Activated CD4-positive, CD25-positive, alpha-beta regulatory T cell treated with anti-CD3 and anti-CD28 coated beads, Interleukin-2, amount 50 U/mL, for 24 hours (primary cell): ENCODE measurements around the gene GMIP.
"Not testable (repeated sequence)": the region's sequence is repeated elsewhere in the genome, so short reads cannot be mapped to it uniquely, and the experiment has no call there.

Source experiments
- ATAC-seq, 2 donors: fragments of 150-1000 bp; cut with Tn5 transposase; one replicate each; pipeline ENCODE4 v1.10.0; 2021; ENCODE audit warnings: mild to moderate bottlenecking in 1 of 2, moderate library complexity in 1 of 2

Gene GMIP, protein sequence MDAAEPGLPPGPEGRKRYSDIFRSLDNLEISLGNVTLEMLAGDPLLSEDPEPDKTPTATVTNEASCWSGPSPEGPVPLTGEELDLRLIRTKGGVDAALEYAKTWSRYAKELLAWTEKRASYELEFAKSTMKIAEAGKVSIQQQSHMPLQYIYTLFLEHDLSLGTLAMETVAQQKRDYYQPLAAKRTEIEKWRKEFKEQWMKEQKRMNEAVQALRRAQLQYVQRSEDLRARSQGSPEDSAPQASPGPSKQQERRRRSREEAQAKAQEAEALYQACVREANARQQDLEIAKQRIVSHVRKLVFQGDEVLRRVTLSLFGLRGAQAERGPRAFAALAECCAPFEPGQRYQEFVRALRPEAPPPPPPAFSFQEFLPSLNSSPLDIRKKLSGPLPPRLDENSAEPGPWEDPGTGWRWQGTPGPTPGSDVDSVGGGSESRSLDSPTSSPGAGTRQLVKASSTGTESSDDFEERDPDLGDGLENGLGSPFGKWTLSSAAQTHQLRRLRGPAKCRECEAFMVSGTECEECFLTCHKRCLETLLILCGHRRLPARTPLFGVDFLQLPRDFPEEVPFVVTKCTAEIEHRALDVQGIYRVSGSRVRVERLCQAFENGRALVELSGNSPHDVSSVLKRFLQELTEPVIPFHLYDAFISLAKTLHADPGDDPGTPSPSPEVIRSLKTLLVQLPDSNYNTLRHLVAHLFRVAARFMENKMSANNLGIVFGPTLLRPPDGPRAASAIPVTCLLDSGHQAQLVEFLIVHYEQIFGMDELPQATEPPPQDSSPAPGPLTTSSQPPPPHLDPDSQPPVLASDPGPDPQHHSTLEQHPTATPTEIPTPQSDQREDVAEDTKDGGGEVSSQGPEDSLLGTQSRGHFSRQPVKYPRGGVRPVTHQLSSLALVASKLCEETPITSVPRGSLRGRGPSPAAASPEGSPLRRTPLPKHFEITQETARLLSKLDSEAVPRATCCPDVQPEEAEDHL

DNA sequence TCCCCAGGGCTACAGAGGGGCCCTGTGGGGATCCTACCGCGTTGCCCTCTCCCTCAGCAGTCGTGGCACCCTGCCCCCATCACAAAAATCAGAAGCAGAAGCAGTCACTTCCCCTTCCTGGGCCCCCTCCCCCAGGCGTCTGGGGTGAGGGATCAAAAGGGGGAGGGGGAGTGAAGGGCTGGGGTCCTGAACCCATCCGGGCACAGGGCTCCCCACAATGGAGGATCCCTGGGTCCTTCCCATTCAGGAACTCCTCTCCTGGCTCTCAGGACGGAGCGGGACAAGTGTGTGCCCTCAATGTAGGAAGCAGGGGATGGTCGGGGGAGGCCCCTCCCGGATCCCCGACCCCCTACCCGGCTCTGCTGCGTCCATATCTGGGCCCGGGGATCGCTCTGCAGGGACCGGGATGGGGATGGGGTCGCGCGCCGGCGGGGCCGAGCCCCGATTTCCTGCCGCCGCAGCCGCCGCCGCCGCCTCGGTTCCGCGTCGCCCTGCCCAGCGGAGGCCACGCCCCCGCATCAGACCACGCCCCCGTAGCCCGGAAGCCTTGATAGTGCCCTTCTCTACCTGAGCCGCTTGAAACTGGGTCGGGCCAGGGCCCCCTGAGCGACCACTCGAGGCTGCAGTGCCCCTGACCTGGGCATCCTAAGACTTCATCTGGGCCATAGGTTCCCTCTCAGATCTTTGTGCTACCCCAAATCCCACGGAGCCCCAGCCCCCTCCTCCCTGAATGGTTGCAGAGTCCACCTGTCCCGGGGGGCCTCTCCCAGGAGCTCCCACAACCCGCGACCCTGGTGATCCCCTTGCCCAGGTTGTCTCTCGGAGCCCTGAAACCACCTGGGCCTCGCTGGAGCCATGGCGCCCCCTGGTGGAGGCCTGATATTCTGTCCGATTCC, at the start of gene GMIP:
GMIP (minus strand) TSS at position 500 of the 896 bp plus-strand sequence; CDS start at position 372, 128 bp downstream.
- ATAC-seq: peak; percentile 88 to 89

DNA sequence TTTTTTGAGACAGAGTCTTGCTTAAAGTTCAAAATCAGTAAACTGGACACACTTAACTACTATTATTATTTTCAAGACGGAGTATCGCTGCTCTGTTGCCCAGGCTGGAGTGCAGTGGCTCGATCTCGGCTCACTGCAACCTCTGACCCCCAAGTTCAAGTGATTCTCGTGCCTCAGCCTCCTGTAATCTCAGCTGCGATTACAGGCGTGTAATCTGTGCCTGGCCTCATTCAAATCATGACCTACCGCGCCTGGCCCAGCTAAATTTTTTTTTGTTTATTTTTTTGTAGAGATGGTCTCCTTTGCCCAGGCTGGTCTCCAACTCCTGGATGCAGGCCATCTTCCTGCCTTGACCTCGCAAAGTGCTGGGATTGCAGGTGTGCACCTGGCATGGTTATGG, 48.2 kb upstream of the GMIP start:
- ATAC-seq: no peak

DNA sequence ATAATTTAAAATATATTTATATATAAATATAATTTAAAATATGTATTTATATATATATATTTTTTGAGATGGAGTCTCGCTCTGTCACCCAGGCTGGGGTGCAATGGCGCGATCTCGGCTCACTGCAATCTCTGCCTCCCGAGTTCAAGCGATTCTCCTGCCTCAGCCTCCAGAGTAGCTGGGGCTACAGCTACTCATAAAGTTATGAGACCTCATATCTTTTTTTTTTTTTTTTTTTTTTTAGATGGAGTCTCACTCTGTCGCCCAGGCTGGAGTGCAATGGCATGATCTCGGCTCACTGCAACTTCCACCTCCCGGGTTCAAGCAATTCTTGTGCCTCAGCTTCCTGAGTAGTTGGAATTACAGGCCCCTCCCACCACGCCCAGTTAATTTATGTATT, 45.6 kb upstream of the GMIP start:
- ATAC-seq: not testable (repeated sequence)

DNA sequence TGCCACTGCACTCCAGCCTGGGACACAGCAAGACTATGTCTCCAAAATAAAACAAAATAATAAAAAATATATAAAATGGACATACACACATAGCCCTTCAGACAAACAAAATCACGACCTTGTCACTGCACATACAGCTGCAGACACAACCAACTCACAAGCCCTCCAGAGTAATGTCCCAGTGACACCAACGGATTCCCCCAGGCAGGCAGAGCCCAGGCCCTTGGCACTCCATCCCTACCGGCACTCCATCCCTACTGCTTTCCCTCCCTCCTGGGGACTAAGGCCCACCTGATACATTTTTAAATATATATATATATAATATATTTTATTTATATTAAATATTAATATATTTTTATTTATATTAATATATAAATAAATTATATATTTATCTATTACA, 43.6 kb upstream of the GMIP start:
- no peak for ATAC-seq

DNA sequence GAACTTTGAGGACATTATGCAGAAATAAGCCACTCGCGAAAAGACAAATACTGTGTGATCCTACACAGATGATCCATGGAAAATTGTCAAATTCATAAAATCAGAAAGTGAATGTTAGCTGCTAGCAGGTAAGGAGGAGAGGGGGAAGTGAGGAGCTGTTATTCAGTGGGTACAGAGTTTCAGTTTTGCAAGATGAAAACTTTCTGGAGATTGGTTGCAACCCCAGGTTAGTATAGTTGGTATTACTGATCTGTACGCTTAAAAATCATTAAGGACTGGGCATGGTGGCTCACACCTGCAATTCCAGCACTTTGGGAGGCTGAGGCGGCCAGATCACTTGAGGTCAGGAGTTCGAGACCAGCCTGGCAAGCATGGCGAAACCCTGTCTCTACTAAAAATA, 43.1 kb upstream of the GMIP start:
- no peak for ATAC-seq

DNA sequence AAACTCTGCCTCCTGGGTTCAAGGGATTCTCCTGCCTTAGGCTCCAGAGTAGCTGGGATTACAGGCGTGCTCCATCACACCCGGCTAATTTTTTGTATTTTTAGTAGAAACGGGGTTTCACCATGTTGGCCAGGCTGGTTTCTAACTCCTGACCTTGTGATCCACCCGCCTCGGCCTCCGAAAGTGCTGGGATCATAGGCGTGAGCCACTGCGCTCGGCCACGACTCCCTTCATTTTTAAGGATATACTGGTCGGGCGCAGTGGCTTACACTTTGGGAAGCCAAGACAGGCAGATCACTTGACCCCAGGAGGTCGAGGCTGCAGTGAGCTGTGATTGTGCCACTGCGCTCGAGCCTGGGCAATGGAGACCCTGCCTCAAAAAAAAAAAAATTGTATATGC, 42.7 kb upstream of the GMIP start:
- ATAC-seq: not testable (repeated sequence)

DNA sequence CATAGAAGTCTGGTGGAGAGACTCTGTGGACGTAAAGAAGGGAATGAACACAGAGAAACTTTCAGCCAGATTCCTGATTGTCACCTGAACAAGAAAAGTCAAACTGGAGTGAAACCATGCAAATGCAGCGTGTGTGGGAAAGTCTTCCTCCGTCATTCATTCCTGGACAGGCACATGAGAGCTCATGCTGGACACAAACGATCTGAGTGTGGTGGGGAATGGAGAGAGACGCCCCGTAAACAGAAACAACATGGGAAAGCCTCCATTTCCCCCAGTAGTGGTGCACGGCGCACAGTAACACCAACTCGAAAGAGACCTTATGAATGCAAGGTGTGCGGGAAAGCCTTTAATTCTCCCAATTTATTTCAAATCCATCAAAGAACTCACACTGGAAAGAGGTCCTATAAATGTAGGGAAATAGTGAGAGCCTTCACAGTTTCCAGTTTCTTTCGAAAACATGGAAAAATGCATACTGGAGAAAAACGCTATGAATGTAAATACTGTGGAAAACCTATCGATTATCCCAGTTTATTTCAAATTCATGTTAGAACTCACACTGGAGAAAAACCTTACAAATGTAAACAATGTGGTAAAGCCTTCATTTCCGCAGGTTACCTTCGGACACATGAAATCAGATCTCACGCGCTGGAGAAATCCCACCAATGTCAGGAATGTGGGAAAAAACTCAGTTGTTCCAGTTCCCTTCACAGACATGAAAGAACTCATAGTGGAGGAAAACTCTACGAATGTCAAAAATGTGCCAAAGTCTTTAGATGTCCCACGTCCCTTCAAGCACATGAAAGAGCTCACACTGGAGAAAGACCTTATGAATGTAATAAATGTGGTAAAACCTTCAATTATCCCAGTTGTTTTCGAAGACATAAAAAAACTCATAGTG, 36.0 kb upstream of the GMIP start:
- ATAC-seq: no peak

DNA sequence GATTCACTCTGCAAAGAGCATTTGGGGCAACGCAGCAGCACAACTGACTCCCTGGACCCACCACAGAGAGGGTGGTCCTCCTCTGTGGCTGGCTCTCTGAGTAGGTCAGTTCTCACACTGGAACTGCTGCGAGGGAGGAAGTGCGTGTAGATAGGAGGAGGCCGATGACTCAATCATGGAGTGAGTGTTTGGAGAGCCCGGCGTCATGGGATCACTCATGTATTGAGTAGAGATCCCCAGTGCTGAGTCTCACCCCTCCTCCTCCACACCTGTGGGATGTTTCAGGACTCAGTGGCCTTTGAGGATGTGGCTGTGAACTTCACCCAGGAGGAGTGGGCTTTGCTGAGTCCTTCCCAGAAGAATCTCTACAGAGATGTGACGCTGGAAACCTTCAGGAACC, 34.1 kb upstream of the GMIP start:
- ATAC-seq: no peak

DNA sequence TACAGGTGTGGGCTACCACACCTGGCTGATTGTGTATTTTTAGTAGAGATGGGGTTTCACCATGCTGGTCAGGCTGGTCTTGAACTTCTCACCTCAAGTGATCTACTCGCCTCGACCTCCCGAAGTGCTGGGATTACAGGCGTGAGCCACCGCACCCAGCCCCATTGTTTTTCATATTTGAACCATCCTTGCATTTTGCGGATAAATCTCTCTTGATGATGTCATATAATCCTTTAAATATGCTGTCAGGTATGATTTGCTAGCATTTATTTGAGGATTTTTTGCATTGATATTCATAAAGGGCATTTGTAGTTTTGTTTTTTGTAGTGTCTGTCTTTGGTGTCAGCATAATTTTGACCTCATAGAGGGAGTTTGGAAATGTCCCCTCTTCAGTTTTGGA, 30.9 kb upstream of the GMIP start:
- no peak for ATAC-seq

DNA sequence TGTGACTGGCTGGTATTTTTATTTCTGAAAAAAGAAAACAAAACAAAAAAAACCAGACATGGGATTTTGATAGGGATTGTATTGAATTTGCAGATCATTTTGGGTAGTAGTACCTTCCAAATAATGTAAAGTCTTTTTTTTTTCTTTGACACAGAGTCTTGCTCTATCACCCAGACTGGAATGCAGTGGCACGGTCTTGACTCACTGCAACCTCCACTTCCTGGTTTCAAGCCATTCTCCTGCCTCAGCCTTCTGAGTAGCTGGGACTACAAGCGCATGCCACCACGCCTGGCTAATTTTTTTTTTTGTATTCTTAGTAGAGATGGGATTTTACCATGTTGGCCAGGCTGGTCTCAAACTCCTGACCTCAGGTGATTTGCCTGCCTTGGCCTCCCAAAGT, 29.4 kb upstream of the GMIP start:
- no peak for ATAC-seq

DNA sequence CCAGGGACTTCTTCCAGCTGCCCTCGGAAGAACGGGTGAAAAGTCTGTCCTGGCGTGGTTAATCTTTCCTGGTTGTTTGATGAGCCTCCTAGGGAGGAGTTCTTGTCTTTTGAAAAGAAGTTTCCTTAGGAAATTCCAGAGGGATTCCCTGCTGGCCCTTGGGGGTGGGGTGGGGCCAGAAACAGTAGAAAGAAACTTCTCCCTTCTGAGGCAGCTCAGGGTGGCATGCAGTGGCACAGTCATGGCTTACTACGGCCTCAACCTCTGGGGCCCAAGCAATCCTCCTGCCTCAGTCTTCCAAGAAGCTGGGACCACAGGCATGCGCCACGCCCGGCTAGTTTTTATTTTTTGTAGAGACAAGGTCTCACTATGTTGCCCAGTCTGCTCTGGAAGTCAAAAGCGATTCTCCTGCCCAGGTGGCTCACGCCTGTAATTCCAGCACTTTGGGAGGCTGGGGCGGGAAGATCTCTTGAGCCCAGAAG, 26.7 kb upstream of the GMIP start:
- ATAC-seq: no peak

DNA sequence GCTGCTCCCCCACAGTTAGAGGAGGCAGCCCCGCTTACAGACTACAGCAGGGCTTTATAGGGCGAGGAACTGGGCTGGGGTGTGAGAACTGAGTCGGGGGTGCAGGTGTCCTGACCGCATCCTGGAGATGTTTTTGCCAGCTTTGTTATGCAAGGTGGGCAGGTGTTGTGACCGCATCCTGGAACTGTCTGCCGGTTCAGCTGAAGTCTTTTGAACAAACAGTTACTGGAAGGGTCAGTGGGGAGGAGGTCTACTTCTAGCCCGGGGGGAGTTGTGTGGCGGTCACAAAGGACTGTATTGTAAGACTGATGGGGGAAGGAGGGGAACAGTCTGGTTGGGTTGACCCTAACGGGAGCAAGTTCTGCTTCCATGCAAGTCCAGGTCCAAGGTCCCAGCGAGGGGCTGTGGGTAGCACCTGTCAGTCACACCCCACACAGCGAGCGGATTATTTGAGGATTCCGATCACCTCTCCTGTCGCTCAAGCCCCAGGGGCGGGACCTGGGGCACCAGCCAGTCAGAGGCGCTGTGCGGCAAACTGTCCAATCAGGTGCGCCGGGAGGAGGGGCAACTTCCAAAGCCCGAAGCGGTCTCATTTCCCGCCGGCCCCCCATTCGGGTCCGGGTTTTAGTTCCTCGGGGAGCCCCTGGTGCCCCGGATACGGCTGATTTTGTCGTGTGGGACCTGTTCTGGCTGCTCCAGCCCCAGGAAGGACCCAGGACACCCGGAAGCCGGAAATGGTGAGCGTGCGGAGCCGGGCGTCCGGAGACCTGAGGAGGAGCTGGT, 25.0 kb upstream of the GMIP start, which contains the start of gene ZNF101:
ZNF101 (plus strand) TSS at position 610 of the 783 bp plus-strand sequence; CDS start at position 735, 125 bp downstream.
- peak; percentile 73 to 77 for ATAC-seq

DNA sequence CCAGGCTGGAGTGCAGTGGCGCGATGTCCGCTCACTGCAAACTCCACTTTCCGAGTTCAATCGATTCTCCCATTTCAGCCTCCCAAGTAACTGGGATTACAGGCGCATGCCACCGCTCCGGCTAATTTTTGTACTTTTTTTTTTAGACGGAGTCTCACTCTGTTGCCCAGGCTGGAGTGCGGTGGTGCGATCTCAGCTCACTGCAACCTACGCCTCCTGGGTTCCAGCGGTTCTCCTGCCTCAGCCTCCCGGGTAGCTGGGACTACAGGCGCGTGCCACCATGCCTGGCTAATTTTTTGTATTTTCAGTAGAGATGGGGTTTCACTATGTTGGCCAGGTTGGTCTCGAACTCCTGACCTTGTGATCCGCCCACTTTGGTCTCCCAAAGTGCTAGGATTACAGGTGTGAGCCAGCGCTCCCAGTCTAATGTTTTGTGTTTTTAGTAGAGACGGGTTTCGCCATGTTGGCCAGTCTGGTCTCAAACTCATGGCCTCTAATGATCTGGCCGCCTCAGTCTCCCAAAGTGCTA, 22.0 kb upstream of the GMIP start:
- not testable (repeated sequence) for ATAC-seq

DNA sequence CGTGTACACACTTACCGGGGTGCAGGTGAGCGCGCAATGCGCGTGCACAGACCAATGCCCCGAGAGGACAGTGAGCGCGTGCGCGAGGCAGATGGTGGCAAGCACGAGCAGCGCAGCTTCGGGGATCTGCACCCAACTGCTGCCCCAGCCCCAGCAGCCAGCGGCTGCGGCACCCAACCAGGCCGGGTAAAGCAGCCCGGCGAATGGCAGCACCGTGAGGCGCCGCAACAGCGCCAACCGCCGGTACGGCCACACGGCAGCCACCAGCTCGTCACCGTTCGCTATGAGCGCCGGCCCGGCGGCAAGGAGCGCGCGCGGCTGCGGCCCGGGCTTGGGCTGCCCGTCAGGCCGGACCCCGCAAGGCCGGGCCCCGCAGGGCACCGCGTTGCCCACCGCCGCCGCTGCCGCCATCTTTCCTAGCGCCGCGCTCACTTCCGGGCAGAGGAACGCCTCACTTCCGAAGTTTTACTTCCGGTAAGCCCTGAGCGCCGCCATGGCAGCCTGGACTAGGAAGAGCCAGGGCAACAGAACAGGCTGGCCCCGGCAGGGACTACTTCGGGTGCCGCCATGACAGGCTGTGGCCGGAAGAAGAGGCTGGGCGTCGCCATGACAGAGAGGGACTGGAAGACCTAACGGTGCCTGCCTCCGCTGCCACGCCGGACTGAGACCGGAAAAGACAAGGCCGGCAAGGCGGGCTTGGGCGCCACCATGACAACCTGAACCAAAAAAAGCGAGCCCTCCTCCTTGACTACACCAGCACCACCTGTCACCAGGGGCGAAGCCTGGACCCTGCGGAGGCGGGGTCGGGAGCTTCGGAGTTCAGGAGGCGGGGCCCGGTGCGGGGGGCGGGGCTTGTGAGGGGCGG, 20.0 kb upstream of the GMIP start, which contains the start of gene ATP13A1:
ATP13A1 (minus strand) TSS at position 421 of the 865 bp plus-strand sequence; CDS start at position 411, 10 bp downstream.
- ATAC-seq: peak; percentile 78 to 81

DNA sequence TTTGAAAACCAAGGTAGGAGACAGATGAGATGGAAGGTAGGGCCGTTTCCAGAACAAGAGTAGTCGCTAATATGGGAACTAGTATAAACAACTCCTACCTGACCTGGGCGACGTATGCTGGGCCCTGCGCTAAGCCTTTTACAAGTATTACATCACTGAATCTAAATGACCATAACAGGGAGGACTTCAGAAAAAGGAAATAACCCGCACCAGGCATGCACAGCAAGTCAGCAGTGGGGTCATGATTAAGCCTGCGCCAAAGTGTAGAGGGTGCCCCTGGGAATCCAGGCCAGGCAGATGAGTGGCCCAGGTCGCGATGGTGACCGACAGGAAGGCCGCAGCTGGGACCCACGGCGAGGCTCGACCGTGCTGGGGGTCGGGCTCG, 19.4 kb upstream of the GMIP start:
- peak in 1 of 2 donors; percentile 1 for ATAC-seq

DNA sequence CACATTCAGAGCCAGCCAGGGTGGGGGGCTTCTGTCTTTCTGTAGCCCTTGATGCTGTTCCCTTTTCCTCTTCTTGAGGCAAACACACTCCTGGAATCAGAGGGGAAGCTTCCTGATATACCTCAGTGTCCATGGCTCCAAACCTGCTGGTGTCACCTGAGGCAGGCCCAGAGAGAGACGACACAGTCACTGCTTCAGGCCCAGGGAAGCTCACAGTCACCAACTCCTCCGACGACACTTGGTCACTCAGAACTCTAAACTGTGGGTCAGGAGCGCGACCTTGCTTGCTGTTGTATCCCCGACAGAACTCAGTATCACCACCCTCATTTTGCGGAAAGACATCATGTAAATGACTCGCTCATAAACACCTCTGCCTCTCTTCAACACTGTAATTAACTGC, 18.9 kb upstream of the GMIP start:
- no peak for ATAC-seq

DNA sequence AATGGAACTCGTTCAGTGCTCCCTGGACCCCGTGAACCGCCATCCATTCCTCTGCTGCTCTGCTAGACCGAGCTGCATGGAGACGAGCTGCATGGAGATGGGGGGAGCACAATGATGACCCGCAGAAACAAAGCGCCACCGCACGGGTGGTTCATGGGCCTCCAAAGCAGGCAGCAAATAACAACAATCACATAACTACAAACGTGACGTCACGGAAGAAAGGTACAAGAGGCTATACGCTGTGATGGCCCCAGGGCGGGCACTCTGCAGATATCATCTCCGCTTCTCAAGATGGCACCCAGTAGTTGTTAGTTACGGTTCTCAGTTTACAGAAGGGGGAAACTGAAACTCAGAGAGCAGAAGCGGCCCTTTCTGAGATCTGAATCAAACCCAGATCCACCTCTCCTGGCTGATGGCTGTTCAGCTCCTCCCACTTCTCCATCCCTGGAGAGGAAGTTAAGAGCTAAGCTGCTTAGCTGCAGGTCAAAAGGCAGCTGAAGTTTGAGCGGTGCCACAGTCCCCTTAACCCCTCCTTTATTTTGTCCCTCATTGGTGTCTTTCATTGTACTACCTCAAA, 18.3 kb upstream of the GMIP start:
- peak; percentile 26 to 39 for ATAC-seq

DNA sequence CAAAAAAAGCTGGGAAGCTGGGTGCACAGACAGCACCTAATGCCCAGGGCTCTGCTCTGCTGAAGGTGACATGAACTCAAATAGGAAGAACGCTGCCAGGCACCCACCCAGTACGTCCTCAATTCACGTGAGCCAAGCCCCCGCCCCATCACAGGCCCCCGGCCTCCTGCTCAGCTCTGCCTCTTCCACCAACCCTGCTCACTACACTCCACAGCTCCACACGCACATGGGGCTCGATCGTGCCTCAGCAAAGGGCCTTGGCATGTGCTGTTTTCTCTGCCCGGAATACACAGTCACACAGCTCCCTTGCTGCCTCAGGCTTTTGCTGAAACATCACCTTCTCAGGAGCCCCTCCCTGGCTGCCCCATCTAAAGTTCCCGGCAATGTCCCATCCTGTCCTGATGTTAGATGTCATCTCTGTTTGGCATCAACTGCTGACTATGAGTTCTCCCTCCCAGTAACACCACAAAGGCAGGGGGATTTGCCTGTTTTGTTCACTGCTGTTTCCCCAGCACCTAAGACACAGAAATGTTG, 17.8 kb upstream of the GMIP start:
- ATAC-seq: no peak
